ENCODE data around the gene TBX20.

The TBX20 gene

GRCh38 chr7:35277359-35277758, 23.5 kb upstream of the TBX20 start:
- H3K27ac ChIP-seq: no peak overlapping the region
- TF ChIP-seq, protein P1, sequence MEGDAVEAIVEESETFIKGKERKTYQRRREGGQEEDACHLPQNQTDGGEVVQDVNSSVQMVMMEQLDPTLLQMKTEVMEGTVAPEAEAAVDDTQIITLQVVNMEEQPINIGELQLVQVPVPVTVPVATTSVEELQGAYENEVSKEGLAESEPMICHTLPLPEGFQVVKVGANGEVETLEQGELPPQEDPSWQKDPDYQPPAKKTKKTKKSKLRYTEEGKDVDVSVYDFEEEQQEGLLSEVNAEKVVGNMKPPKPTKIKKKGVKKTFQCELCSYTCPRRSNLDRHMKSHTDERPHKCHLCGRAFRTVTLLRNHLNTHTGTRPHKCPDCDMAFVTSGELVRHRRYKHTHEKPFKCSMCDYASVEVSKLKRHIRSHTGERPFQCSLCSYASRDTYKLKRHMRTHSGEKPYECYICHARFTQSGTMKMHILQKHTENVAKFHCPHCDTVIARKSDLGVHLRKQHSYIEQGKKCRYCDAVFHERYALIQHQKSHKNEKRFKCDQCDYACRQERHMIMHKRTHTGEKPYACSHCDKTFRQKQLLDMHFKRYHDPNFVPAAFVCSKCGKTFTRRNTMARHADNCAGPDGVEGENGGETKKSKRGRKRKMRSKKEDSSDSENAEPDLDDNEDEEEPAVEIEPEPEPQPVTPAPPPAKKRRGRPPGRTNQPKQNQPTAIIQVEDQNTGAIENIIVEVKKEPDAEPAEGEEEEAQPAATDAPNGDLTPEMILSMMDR (IDR thresholded peaks at IDR 0.05): no peak
- TF ChIP-seq ZFX (IDR thresholded peaks at IDR 0.05; ENCODE audit: borderline replicate concordance): no peak

DNA sequence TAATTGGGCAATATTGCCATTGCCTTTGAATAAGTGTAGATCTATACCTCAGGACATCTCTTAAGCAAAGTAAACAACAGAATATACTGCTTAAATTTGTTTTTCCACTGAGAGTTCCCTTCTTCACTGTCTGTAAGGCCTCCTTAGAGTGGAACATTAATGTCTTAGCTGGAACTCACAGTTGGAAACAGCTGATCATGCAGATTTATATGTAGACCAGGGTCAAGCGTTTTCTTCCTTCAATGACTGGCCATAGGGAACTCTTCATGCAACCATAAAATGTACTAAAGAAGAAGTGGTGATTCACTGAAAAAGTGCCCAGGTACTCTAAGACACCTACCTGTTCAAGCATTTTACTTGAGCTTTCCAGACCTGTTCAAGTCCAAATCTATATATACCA, 18.3 kb upstream of the TBX20 start:
- TF ChIP-seq, protein P1 (IDR thresholded peaks at IDR 0.05): no peak
- no peak for TF ChIP-seq ZFX (IDR thresholded peaks at IDR 0.05; ENCODE audit: borderline replicate concordance)
- no peak overlapping the region for H3K27ac ChIP-seq

- TF ChIP-seq ZFX (IDR thresholded peaks at IDR 0.05; ENCODE audit: borderline replicate concordance): no peak
- TF ChIP-seq, protein P1 (IDR thresholded peaks at IDR 0.05): no peak
These were observed 15.1 kb upstream of the TBX20 start for GRCh38 chr7:35268953-35269352.

DNA sequence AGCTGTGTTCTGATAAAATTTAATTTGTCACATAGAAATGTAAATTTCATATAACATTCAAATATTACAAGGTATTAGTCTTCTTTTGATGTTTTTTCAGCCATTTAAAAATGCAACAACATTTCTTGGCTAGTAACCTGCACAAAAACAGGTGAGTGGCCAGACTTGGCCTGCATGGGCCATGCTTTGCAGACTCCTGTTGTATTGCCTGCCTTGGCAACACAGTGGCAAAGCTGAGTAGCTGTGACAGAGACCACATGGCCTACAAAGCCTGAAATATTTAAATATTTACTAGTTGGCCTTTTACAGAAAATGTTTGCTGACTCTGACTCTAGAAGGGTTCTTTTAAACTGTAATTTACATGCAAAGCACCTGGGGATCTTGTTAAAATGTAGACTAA, 13.5 kb upstream of the TBX20 start:
- no peak overlapping the region for H3K27ac ChIP-seq
- no peak for TF ChIP-seq ZFX (IDR thresholded peaks at IDR 0.05; ENCODE audit: borderline replicate concordance)
- TF ChIP-seq, protein P1 (IDR thresholded peaks at IDR 0.05): no peak

More at GRCh38 chr7:35268953-35269352, 15.1 kb upstream of the TBX20 start:
- no peak overlapping the region for H3K27ac ChIP-seq

- H3K27ac ChIP-seq: no peak overlapping the region
- TF ChIP-seq, protein P1 (IDR thresholded peaks at IDR 0.05): no peak
- no peak for TF ChIP-seq ZFX (IDR thresholded peaks at IDR 0.05; ENCODE audit: borderline replicate concordance)
These were observed 9.5 kb upstream of the TBX20 start for GRCh38 chr7:35263396-35263795.

- H3K27ac ChIP-seq: no peak overlapping the region
- TF ChIP-seq, protein P1 (IDR thresholded peaks at IDR 0.05): no peak
- no peak for TF ChIP-seq ZFX (IDR thresholded peaks at IDR 0.05; ENCODE audit: borderline replicate concordance)
These were observed 7.8 kb upstream of the TBX20 start for GRCh38 chr7:35261476-35262285.

GRCh38 chr7:35261041-35261440, 7.1 kb upstream of the TBX20 start:
- TF ChIP-seq, protein P1 (IDR thresholded peaks at IDR 0.05): no peak
- no peak for TF ChIP-seq ZFX (IDR thresholded peaks at IDR 0.05; ENCODE audit: borderline replicate concordance)
- H3K27ac ChIP-seq: no peak overlapping the region

Data from 22Rv1 (cell line).